Ishikawa (cell line): ENCODE measurements around the gene FAM181B.

ENCODE experiments used
- CEBPB ChIP-seq: IDR thresholded peaks from 2 replicates; pipeline ENCODE4 v1.6.1; 2012
- EGR1 ChIP-seq: IDR thresholded peaks from 2 replicates; pipeline ENCODE4 v1.6.1; 2012
- EP300 ChIP-seq: IDR thresholded peaks from 2 replicates; pipeline ENCODE4 v1.6.1; 2012; ENCODE audit warnings: borderline replicate concordance
- FOXM1 ChIP-seq: IDR thresholded peaks from 2 replicates; pipeline ENCODE4 v1.6.1; 2012; ENCODE audit warnings: low read depth, borderline replicate concordance
- MAX ChIP-seq: IDR thresholded peaks from 2 replicates; pipeline ENCODE4 v1.6.1; 2012
- RAD21 ChIP-seq: IDR thresholded peaks from 2 replicates; pipeline ENCODE4 v1.6.1; 2012; ENCODE audit warnings: low read depth
- TAF1 ChIP-seq: IDR thresholded peaks from 2 replicates; pipeline ENCODE4 v1.6.1; 2012; ENCODE audit warnings: low read depth, mild to moderate bottlenecking
- TCF12 ChIP-seq: IDR thresholded peaks from 2 replicates; pipeline ENCODE4 v1.6.1; 2012; ENCODE audit warnings: low read depth
- TEAD4 ChIP-seq: IDR thresholded peaks from 2 replicates; pipeline ENCODE4 v1.6.1; 2012
- ZBTB7A ChIP-seq: IDR thresholded peaks from 2 replicates; pipeline ENCODE4 v1.6.1; 2012; ENCODE audit warnings: low read depth

The FAM181B gene

DNA sequence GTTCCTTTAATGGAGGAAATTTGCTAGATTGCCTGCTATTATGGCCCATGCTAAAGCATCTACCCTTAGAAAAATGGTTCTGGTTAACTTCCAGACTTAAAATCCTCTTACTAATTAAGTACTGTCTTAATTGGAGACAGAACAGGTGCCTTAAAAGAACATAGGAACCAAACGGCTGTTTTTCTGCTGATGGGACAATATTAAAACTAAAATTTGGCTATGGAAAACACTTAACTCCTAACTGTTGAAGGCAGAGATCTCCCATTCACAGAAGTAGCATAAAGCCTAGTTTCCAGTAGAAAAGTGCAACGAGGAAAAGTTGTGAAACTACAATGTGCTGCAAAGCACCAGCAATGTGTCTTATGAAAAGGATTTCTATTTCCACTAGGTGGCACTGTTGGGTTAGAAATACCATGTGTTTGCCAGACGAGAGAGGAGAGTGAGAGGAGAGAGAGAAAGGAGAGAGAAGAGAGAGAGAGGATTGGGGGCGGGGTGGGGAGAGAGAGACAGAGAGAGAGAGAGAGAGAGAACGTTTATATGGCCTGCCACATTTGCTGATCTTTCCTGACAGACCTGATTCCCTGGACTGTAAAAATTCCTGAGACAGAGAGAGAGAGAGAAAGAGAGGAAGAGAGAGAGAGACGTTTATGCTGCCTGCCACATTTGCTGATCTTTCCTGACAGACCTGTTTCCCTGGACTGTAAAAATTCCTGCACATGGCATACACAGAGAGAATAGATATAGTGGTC, 51.5 kb downstream of the FAM181B start:
- TF ChIP-seq EP300: no peak
- no peak for TF ChIP-seq EGR1
- TF ChIP-seq TAF1: no peak
- peak; percentile 69 for TF ChIP-seq RAD21

DNA sequence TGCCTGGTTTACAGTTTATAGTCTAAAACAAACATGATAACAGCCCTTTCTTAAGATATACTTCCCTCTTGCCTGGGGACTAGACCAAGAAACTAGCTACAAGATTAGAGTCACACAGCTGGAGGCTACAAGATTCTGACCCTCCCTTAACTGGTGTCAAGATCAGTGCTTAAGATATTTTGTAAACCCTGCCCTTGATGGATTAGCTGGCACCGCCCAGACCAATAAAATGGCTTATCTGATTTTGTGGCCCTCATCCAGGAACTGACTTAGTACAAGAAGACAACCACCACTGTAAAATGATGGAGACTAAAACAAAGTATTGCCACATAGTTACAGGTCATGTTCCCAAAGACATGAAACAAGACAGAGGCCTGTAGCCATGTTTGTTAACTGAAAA, 53.4 kb downstream of the FAM181B start:
- TF ChIP-seq ZBTB7A (no peak), CEBPB (no peak), FOXM1 (no peak), RAD21 (no peak), MAX (no peak), TCF12 (no peak), EP300 (no peak), EGR1 (no peak), TAF1 (no peak), TEAD4 (no peak)
